GM18951 (cell line): ENCODE data around the gene PCDHAC1.
"Not testable (repeated sequence)": the region's sequence is repeated elsewhere in the genome, so short reads cannot be mapped to it uniquely, and the experiment has no call there.

Source experiments
- POLR2A ChIP-seq: IDR thresholded peaks from 4 replicates; pipeline ENCODE4 v1.6.1; 2011; ENCODE audit warnings: mild to moderate bottlenecking; ENCODE audit not compliant: insufficient read length, insufficient read depth; ENCODE audit errors: extremely low read depth
- in situ Hi-C: fragments of 300-500 bp; cut with MboI; formaldehyde crosslinking; loops from one replicate; pipeline ENCODE4 v1.12.0; 2022; ENCODE audit warnings: low sequenced_read_pairs, mixed read lengths, inconsistent platforms; ENCODE audit not compliant: unreplicated experiment

Gene PCDHAC1, protein sequence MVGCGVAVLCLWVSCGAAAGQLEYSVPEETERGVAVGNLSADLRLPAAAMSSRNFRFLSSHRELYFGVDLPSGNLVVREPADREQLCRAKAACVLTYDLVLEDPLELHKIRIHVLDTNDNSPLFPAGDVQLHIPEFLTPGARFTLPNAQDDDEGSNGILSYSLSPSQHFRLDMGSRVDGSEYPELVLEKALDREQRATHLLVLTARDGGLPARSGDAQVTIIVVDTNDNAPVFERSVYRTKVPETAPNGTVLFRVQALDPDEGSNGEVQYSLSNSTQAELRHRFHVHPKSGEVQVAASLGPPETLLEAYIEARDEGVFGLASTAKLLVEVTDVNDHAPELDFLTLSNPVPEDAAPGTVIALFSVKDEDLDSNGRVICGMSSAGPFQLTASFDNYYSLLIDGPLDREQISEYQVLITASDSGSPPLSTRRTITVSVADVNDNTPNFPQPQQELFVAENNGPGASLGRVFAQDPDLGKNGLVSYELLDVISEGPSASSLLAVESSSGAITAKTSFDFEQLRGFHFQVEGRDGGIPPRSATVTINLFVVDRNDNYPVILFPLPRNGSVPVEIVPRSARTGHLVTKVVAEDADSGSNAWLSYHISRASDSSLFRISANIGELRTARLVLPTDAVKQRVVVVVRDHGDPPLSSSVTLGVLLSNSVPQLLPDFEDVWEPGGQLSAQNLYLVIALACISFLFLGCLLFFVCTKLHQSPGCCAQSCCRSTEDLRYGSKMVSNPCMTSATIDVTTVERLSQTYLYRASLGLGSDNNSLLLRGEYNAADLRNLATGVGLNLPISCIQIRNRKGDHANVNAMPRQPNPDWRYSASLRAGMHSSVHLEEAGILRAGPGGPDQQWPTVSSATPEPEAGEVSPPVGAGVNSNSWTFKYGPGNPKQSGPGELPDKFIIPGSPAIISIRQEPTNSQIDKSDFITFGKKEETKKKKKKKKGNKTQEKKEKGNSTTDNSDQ

DNA sequence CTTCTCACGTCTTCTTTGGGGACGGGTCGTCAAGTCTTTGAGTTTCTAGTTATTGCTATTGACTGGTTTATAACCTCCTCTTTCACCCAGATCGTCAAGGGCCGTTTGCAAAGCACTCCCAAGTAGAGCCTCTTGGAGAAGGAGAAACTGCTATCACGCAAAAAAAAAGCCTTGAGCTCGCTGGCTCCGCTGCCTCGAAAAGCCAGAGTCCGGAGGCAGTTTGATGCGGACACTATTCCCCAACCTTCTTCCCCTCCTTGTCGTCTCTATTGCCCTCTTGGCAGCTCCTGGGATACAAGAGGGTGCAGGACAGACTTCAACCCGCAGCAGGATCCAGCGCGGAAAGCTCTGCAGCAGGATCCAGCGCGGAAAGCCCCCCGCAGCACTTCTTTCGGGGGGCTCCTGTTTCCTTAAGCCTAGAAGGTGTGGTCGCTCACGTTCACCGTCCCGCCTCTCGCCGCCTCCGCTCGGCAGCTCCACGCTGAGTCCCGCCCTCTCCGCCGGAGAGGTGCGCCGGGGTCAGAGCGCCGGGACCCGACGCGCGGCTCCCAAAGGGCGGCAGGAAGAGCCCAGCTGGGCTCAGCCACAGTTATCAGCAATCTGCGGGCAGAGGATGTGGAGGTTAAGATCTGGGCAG is at the start of gene PCDHAC1:
TSS of gene PCDHAC1 (plus strand) at position 494 of the 637 bp plus-strand sequence. CDS start 594 bp downstream, outside the sequence.
- in situ Hi-C loops, result no loop called here
- no peak for TF ChIP-seq POLR2A

DNA sequence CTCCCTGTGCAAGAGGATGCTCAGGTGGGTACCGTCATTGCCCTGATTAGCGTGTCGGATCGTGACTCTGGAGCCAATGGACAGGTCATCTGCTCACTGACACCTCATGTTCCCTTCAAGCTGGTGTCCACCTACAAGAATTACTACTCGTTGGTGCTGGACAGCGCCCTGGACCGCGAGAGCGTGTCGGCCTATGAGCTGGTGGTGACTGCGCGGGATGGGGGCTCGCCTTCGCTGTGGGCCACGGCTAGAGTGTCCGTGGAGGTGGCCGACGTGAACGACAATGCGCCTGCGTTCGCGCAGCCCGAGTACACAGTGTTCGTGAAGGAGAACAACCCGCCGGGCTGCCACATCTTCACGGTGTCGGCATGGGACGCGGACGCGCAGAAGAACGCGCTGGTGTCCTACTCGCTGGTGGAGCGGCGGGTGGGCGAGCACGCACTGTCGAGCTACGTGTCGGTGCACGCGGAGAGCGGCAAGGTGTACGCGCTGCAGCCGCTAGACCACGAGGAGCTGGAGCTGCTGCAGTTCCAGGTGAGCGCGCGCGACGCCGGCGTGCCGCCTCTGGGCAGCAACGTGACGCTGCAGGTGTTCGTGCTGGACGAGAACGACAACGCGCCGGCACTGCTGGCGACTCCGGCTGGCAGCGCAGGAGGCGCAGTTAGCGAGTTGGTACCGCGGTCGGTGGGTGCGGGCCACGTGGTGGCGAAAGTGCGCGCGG is 49.4 kb upstream of the PCDHAC1 start:
- in situ Hi-C loops, result not testable (repeated sequence)

DNA sequence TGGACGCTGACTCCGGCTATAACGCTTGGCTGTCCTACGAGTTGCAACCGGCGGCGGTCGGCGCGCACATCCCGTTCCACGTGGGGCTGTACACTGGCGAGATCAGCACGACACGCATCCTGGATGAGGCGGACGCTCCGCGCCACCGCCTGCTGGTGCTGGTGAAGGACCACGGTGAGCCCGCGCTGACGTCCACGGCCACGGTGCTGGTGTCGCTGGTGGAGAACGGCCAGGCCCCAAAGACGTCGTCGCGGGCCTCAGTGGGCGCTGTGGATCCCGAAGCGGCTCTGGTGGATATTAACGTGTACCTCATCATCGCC is 48.9 kb upstream of the PCDHAC1 start:
- in situ Hi-C loops, result no loop called here
- TF ChIP-seq POLR2A, result no peak

DNA sequence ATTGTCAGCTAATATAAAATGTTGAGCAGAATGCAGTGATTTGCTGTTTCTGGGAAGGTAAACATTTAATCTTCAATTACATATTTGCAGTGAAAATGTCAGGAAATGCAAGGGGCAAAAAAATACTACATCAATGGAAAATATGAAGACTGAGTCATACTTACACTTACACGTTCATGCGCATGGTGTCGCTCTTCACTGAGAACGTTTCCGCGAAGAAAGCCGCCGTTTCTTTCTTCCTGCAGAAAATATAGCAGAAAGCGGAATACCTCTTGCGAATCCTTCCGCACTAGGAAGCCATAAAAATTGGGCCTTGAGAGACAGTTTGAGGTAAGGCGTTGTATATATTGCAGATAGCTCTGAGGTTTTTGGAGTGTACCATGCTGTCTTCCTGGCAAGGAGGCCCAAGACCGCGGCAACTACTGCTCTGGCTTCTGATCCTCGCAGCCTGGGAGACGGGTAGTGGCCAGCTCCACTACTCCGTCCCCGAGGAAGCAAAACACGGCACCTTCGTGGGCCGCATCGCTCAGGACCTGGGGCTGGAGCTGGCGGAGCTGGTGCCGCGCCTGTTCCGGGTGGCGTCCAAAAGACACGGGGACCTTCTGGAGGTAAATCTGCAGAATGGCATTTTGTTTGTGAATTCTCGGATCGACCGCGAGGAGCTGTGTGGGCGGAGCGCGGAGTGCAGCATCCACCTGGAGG is 44.1 kb upstream of the PCDHAC1 start, which contains the start of gene PCDHA13:
TSS of gene PCDHA13 (plus strand) at position 236 of the 702 bp plus-strand sequence. CDS start at position 381, 145 bp downstream.
- no peak for TF ChIP-seq POLR2A
- in situ Hi-C loops, result no loop called here

DNA sequence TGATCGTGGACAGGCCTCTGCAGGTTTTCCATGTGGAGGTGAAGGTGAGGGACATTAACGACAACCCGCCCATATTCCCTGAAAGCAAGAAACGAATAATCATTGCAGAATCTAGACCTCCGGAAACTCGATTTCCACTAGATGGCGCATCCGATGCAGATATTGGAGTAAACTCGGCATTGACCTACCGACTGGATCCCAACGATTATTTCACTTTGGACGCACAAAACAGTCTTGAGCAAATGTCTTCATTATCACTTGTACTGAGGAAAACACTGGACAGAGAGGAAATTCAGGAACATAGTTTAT is 43.6 kb upstream of the PCDHAC1 start:
- in situ Hi-C loops, result no loop called here
- TF ChIP-seq POLR2A, result no peak

DNA sequence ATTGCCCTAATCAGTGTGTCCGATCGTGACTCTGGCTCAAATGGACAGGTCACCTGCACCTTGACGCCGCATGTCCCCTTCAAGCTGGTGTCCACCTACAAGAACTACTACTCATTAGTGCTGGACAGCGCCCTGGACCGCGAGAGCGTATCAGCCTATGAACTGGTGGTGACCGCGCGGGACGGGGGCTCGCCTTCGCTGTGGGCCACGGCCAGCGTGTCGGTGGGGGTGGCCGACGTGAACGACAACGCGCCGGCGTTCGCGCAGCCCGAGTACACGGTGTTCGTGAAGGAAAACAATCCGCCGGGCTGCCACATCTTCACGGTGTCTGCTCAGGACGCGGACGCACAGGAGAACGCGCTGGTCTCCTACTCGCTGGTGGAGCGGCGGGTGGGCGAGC is 42.7 kb upstream of the PCDHAC1 start:
- in situ Hi-C loops, result no loop called here

DNA sequence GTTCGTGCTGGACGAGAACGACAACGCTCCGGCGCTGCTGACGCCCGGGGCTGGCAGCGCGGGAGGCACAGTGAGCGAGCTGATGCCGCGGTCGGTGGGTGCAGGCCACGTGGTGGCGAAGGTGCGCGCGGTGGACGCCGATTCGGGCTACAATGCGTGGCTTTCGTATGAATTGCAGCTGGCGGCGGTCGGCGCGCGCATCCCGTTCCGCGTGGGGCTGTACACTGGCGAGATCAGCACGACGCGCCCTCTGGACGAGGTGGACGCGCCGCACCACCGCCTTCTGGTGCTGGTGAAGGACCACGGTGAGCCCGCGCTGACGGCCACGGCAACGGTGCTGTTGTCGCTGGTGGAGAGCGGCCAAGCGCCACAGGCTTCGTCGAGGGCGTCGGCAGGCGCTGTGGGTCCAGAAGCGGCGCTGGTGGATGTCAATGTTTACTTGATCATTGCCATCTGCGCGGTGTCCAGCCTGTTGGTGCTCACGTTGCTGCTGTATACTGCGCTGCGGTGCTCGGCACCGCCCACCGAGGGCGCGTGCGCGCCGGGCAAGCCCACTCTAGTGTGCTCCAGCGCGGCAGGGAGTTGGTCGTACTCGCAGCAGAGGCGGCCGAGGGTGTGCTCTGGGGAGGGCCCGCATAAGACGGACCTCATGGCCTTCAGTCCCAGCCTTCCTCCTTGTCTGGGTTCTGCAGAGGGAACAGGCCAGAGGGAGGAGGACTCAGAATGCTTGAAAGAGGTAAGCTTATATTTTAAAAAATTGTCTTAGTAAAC is 42.0 kb upstream of the PCDHAC1 start:
- in situ Hi-C loops, result no loop called here
- TF ChIP-seq POLR2A, result no peak

More for the DNA sequence above, 42.7 kb upstream of the PCDHAC1 start:
- no peak for TF ChIP-seq POLR2A

DNA sequence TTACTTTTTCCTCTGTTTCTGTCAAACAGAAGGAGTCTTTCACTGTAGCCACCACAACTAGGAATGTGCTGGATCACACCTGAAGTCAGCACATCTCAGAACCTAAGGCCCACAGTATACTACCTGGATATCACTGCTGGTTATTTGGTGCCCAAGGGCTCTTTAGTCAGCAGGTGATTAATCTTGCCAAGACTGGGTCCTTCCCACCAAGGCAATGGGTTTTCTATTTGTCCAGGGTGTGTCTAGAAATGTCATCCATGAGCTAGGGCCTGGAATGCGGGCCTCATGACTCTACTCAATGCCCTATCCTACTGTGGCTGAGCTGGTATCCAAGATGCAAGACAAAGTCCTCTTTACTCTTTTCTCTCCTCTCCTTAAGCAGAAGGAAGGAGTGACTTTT is 9.8 kb upstream of the PCDHAC1 start:
- in situ Hi-C loops, result no loop called here
- TF ChIP-seq POLR2A, result no peak

DNA sequence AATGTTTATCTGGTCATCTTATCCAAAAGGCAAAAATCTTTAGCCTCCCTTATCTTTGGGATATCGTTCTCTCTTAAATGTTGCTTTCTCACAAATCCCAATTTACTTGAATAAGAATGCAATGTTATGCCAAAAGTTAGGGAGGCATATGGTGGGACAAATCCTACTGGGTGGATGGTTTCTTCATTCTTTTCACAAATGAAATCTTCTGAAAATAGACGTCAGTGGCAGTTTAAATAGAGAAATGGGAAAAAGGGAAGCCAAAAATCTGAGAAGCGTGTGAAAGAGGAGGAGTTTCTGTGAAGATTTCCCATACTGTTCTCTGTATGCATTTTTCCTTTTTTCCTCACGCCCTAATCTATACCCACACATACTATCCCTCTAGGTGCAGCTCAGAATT is 2.5 kb upstream of the PCDHAC1 start:
- TF ChIP-seq POLR2A, result no peak
- in situ Hi-C loops, result no loop called here

DNA sequence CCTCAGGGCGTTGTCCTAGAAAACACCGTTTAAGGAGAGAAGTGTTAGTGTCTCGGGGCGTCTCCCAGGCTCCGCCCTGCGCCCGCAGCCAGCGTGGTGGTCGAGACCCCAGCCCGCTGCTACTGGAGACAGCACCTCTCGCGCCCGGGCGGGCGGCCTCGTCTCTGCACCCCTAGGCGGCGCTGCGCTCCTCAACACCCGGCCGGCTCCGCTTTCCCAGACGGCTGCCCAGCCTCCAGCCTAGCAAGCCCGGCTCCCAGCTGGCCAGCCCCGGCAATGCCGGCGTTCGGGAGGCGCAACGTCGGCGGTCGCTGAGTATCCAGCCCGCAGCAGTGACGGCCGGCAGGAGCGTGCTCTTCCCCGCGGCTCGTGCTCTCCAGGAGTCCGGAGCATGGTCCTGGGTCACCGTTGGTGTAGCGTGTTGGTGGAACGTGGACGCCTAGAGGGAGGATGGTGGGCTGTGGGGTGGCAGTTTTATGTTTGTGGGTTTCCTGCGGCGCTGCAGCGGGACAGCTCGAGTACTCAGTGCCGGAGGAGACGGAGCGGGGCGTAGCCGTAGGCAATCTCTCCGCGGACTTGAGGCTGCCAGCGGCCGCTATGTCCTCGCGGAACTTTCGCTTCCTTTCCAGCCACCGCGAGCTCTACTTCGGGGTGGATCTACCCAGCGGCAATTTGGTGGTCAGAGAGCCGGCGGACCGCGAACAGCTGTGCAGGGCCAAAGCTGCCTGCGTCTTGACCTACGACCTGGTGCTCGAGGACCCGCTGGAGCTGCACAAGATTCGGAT is 536 bp downstream of the PCDHAC1 start:
- no peak for TF ChIP-seq POLR2A
- in situ Hi-C loops, result no loop called here

DNA sequence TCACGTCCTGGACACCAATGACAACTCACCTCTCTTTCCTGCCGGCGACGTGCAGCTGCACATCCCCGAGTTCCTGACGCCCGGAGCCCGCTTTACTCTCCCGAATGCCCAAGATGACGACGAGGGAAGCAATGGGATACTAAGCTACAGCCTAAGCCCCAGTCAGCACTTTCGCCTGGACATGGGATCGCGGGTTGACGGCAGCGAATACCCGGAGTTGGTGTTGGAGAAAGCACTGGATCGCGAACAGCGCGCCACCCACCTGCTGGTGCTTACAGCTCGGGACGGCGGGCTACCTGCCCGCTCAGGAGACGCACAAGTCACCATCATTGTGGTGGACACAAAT is 1.1 kb downstream of the PCDHAC1 start:
- no peak for TF ChIP-seq POLR2A
- in situ Hi-C loops, result no loop called here
